T-cell (primary cell): ENCODE measurements around the gene DHX34. TPM values are rescaled to one million over a fixed set of nuclear protein-coding genes. Genes with fewer than 3 reads are reported as not detected.

Source experiments
- ATAC-seq, 4 experiments: fragments of 200-7000 bp in 3 of 4; fragments of 150-1000 bp in 1 of 4; cut with Tn5 transposase; replicated peaks in 1 of 4; 1 replicate in 3 of 4; 2 replicates in 1 of 4; pipeline ENCODE4 v1.10.0; 2021; ENCODE audit warnings: moderate library complexity in 3 of 4, mild to moderate bottlenecking in 2 of 4, moderate number of reproducible peaks in 1 of 4
- CTCF ChIA-PET, 2 donors: fragments of 300-600 bp; sonication (Branson Sonifier 250); formaldehyde crosslinking; loops; one replicate each; lab custom pipeline; 2022; ENCODE audit warnings: antibody characterized with exemption in 2 of 2; lab: Charles Lee
- POLR2A ChIA-PET, 2 donors: fragments of 300-600 bp; sonication (Branson Sonifier 250); formaldehyde crosslinking; loops; one replicate each; lab custom pipeline; 2022; ENCODE audit warnings: antibody characterized with exemption in 2 of 2; lab: Charles Lee
- DNase-seq, 35 experiments: peaks; one replicate each; pipeline versions ENCODE4 v3.0.0 to v3.0.0-alpha.2; 2013 to 2023
- H3K27ac ChIP-seq: one replicate; pipeline ENCODE4 v1.5.1; 2013; ENCODE audit warnings: low read length
- H3K27me3 ChIP-seq, 2 experiments: replicated peaks in 1 of 2; 1 replicate in 1 of 2; 2 replicates in 1 of 2; pipeline versions ENCODE4 v1.6.1 to v1.7.0; 2013; ENCODE audit warnings: low read length in 1 of 2, mixed read lengths in 1 of 2; ENCODE audit not compliant: control insufficient read depth in 2 of 2, insufficient read depth in 2 of 2; ENCODE audit errors: extremely low read depth in 1 of 2
- H3K36me3 ChIP-seq, 2 donors: 1 replicate in 1 of 2; 2 replicates in 1 of 2; pipeline versions ENCODE4 v1.6.1 to v1.7.0; 2013; ENCODE audit warnings: low read length in 1 of 2; ENCODE audit not compliant: control insufficient read depth in 2 of 2, insufficient read depth in 1 of 2; ENCODE audit errors: extremely low read depth in 1 of 2
- H3K4me1 ChIP-seq, 2 experiments: 1 replicate in 1 of 2; 2 replicates in 1 of 2; pipeline versions ENCODE4 v1.6.1 to v1.7.0; 2013; ENCODE audit warnings: low read length in 2 of 2, mixed read lengths in 1 of 2; ENCODE audit not compliant: insufficient read depth in 2 of 2, control insufficient read depth in 1 of 2; ENCODE audit errors: extremely low read depth in 1 of 2
- H3K4me3 ChIP-seq, 2 donors: 1 replicate in 1 of 2; 2 replicates in 1 of 2; pipeline versions ENCODE4 v1.5.1 to v1.7.0; 2013; ENCODE audit warnings: mild to moderate bottlenecking in 2 of 2, low read length in 1 of 2, moderate library complexity in 1 of 2; ENCODE audit not compliant: control insufficient read depth in 1 of 2; ENCODE audit errors: extremely low read depth in 1 of 2
- H3K9me3 ChIP-seq: 2 replicates; pipeline ENCODE4 v1.7.0; 2013
- H3K27ac Mint-ChIP-seq, 2 donors: one replicate each; pipeline ENCODE4 v1.8.0; 2020 to 2021; ENCODE audit warnings: mild to moderate bottlenecking in 2 of 2, mixed read lengths in 2 of 2
- H3K27me3 Mint-ChIP-seq, 2 donors: one replicate each; pipeline ENCODE4 v1.8.0; 2021 to 2022; ENCODE audit warnings: mixed read lengths in 2 of 2
- H3K36me3 Mint-ChIP-seq: one replicate; pipeline ENCODE4 v1.8.0; 2021; ENCODE audit warnings: mixed read lengths
- H3K4me1 Mint-ChIP-seq, 3 donors: one replicate each; pipeline ENCODE4 v1.8.0; 2020 to 2022; ENCODE audit warnings: mixed read lengths in 3 of 3, mild to moderate bottlenecking in 1 of 3
- H3K4me3 Mint-ChIP-seq, 3 donors: one replicate each; pipeline ENCODE4 v1.8.0; 2020 to 2022; ENCODE audit warnings: mild to moderate bottlenecking in 3 of 3, mixed read lengths in 3 of 3, moderate library complexity in 3 of 3
- H3K9me3 Mint-ChIP-seq, 3 donors: one replicate each; pipeline ENCODE4 v1.8.0; 2020 to 2022; ENCODE audit warnings: mixed read lengths in 3 of 3
- WGBS: methylation state at CpG from one replicate; pipeline ENCODE4 v1.1.5; 2013; ENCODE audit warnings: missing lambda C conversion rate; ENCODE audit not compliant: insufficient coverage; 5-methylcytosine and 5-hydroxymethylcytosine counted together
- total RNA-seq, 35 experiments: library from RNA in 6 of 35; stranded (reverse) in 6 of 35; fragments of 120-200 nt in 1 of 35; gene quantifications; one replicate each; pipeline versions ENCODE4 v1.2.1 to v1.2.4 and lab custom pipeline; 2013 to 2026

DHX34 gene
- total RNA-seq, 5 donors from 2014 or later (not counting 1 experiment from before 2014, with no cell fraction given), result 13.4 to 30.7 (median 28.8) TPM

DNA sequence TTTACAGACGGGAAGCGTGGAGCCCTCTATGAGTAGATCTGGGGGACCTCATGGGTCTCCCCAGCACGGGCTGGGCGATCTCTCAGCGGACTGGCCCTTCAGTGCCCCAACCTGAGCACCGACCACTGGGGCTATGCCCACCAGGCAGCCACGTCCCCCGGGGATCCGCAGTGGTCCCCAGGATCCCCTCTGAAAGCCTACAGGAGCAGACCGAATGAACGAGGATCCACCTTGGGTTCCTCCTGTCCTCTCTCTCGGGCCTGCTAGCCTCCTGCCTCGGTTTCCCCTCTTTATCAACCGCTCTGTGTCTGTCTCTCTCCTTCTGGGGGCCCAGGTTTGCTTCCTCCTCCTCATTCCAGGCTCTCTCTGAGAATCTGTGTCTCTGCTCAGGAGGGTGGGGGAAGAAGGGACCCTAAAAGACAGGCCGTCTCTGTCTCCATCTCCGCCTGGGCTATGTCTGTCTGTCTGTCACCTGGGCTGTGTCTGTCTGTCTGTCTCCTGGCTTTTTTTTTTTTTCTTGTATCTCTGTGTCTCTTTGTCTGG is 72.2 kb downstream of the DHX34 start:
- H3K27me3 Mint-ChIP-seq, result peaks cover 77 to 84% of the 10 kb centered on the region in 2 donors
- no peak overlapping the region for H3K27ac Mint-ChIP-seq
- peak overlapping the region in 1 of 3 donors; percentile 54 for H3K4me3 Mint-ChIP-seq
- POLR2A ChIA-PET, result no interaction called here
- Histone ChIP-seq H3K9me3 (no peaks in the 10 kb centered on the region), H3K27me3 (peaks cover 16 to 95% of the 10 kb centered on the region in 2 experiments), H3K36me3 (no peaks in the 10 kb centered on the region), H3K4me3 (no peak overlapping the region), H3K27ac (no peak overlapping the region), H3K4me1 (peaks cover 3 to 38% of the 10 kb centered on the region in 2 experiments)
- CTCF ChIA-PET, result no interaction called here
- no peaks in the 10 kb centered on the region for H3K9me3 Mint-ChIP-seq
- DNase-seq (no peak), ATAC-seq (no peak)
- 13% methylated on average over 10 of the region's 16 CpGs for WGBS
- H3K36me3 Mint-ChIP-seq, result no peaks in the 10 kb centered on the region
- peaks cover 32 to 54% (median 51%) of the 10 kb centered on the region in 3 donors for H3K4me1 Mint-ChIP-seq

- Mint-ChIP-seq H3K27ac (no peak overlapping the region), H3K9me3 (no peaks in the 10 kb centered on the region), H3K36me3 (no peaks in the 10 kb centered on the region), H3K4me1 (peaks cover 32 to 54% (median 48%) of the 10 kb centered on the region in 3 donors), H3K4me3 (peak overlapping the region in 1 of 3 donors; percentile 55), H3K27me3 (peaks cover 76 to 83% of the 10 kb centered on the region in 2 donors)
- no peaks in the 10 kb centered on the region for H3K36me3 ChIP-seq
- no peaks in the 10 kb centered on the region for H3K9me3 ChIP-seq
- no peak overlapping the region for H3K4me3 ChIP-seq
- H3K27ac ChIP-seq, result no peak overlapping the region
- ChIA-PET CTCF (no interaction called here), POLR2A (no interaction called here)
- DNase-seq, result no peak
- ATAC-seq, result no peak
- WGBS, result 3% methylated on average over 25 of the region's 31 CpGs
- H3K4me1 ChIP-seq, result peaks cover 3 to 39% of the 10 kb centered on the region in 2 experiments
- peaks cover 16 to 95% of the 10 kb centered on the region in 2 experiments for H3K27me3 ChIP-seq
These were observed 72.8 kb downstream of the DHX34 start for GRCh38 chr19:47421844-47422395.

DNA sequence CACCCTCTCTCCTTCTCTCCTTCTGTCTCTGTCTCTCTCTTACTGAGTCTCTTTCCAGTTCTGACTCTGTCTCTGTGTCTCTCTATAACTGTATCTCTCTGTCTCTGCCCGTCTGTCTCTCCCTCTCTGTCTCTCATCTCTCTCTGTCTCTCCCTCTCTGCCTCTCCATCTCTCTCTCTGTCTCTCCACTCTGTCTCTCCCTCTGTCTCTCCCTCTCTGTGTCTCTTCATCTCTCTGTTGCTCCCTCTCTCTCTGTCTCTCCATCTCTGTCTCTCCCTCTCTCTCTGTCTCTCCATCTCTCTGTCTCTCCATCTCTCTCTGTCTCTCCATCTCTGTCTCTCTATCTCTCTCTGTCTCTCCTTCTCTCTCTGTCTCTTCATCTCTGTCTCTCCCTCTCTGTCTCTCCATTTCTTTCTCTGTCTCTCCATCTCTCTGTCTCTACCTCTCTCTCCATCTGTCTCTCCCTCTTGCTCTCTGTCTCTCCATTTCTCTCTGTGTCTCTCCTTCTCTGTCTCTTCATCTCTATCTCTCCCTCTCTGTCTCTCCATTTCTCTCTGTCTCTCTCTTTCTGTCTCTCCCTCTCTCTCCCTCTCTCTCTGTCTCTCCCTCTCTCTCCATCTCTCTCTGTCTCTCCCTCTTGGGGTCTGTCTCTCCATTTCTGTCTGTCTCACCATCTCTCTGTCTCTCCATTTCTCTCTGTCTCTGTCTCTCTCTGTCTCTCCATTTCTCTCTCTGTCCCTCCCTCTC is 73.5 kb downstream of the DHX34 start:
- WGBS, result 0% methylated on average over 1 of the region's 1 CpG
- Mint-ChIP-seq H3K36me3 (no peaks in the 10 kb centered on the region), H3K27me3 (peaks cover 69 to 81% of the 10 kb centered on the region in 2 donors), H3K4me1 (peaks cover 29 to 47% (median 44%) of the 10 kb centered on the region in 3 donors), H3K27ac (no peak overlapping the region), H3K4me3 (peak overlapping the region in 1 of 3 donors; percentile 55), H3K9me3 (no peaks in the 10 kb centered on the region)
- ChIA-PET POLR2A (no interaction called here), CTCF (no interaction called here)
- H3K4me1 ChIP-seq, result peaks cover 5 to 40% of the 10 kb centered on the region in 2 experiments
- no peak for DNase-seq
- H3K27me3 ChIP-seq, result peaks cover 16 to 93% of the 10 kb centered on the region in 2 experiments
- no peak overlapping the region for H3K4me3 ChIP-seq
- H3K9me3 ChIP-seq, result no peaks in the 10 kb centered on the region
- no peak overlapping the region for H3K27ac ChIP-seq
- H3K36me3 ChIP-seq, result no peaks in the 10 kb centered on the region
- no peak for ATAC-seq

DNA sequence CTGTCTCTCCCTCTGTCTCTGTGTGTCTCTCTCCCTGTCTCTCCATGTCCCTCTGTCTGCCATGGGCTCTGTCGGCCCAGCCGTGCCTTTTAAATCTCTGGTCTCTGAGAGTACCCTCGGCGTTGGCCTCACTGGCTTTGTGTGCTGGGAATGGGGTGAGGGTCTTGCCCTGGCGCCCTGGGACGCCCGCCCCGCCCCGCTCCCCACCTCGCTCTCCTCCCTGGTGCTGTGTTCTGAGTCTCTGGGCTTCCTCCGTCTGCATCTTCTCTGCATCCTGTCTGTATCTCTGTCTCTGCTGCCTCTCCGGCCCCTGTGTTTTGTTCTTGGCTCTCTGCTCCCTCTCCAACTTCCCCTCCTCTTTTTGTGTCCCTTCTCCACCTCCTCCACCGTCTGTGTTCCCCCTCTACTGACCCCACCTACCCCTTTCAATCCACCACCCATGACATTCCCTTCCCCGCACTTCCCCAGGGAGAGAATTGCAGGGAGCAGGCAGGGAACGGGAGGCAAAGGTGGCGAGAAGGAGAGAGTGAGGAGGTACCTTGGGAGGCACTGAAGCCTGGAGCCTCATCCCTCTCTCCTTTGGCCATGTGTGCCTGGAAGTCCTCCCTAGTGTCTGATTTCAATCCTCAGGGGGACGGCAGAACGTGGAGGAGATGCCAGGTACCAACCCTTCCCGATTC is 74.2 kb downstream of the DHX34 start:
- Mint-ChIP-seq H3K36me3 (no peaks in the 10 kb centered on the region), H3K9me3 (no peaks in the 10 kb centered on the region), H3K27ac (peak overlapping the region in 1 of 2 donors; percentile 75), H3K4me1 (peaks cover 21 to 40% (median 37%) of the 10 kb centered on the region in 3 donors), H3K4me3 (no peak overlapping the region), H3K27me3 (peaks cover 62 to 74% of the 10 kb centered on the region in 2 donors)
- Histone ChIP-seq H3K27me3 (peaks cover 15 to 90% of the 10 kb centered on the region in 2 experiments), H3K4me3 (no peak overlapping the region), H3K9me3 (no peaks in the 10 kb centered on the region), H3K36me3 (no peaks in the 10 kb centered on the region), H3K27ac (no peak overlapping the region), H3K4me1 (peaks cover 8 to 42% of the 10 kb centered on the region in 2 experiments)
- CTCF ChIA-PET, result no interaction called here
- POLR2A ChIA-PET, result no interaction called here
- DNase-seq, result no peak
- 11% methylated on average over 13 of the region's 19 CpGs for WGBS
- no peak for ATAC-seq

- DNase-seq (peak; percentile 27 to 81 (median 59)), ATAC-seq (peak; percentile 56 to 76 (median 68))
- 5% methylated on average over 14 of the region's 17 CpGs for WGBS
- H3K4me3 Mint-ChIP-seq, result no peak overlapping the region
- Histone ChIP-seq H3K4me3 (peak overlapping the region in 1 of 2 donors; percentile 11), H3K27me3 (peaks cover 14 to 92% of the 10 kb centered on the region in 2 experiments), H3K27ac (no peak overlapping the region), H3K9me3 (no peaks in the 10 kb centered on the region), H3K4me1 (peaks cover 23 to 38% of the 10 kb centered on the region in 2 experiments), H3K36me3 (no peaks in the 10 kb centered on the region)
- ChIA-PET POLR2A (no interaction called here), CTCF (interaction anchor here (0.6 to 1.7 kb wide), 15 partner anchors 9 to 714 kb away, joined by 3 to 23 read pairs (median 4); partner anchors contain the start of genes DHX34 (in 1 of the 2) and KPTN (in 1 of the 2))
- H3K27me3 Mint-ChIP-seq, result peaks cover 45 to 68% of the 10 kb centered on the region in 2 donors
- H3K9me3 Mint-ChIP-seq, result no peaks in the 10 kb centered on the region
- peaks cover 10 to 25% (median 19%) of the 10 kb centered on the region in 3 donors for H3K4me1 Mint-ChIP-seq
- H3K36me3 Mint-ChIP-seq, result no peaks in the 10 kb centered on the region
- H3K27ac Mint-ChIP-seq, result no peak overlapping the region
These were observed 78.4 kb downstream of the DHX34 start for GRCh38 chr19:47427241-47428176.
